Activated naive CD8-positive, alpha-beta T cell treated with anti-CD3 and anti-CD28 coated beads, Interleukin-2, amount 10 ng/mL, durations not matched to agents 7 days and 5 days (primary cell): ENCODE measurements around the gene GPR68. TPM values are rescaled to one million over a fixed set of nuclear protein-coding genes. Genes with fewer than 3 reads are reported as not detected.
"Not testable (repeated sequence)": the region's sequence is repeated elsewhere in the genome, so short reads cannot be mapped to it uniquely, and the experiment has no call there.

Experiments used
- ATAC-seq: fragments of 150-1000 bp; cut with Tn5 transposase; one replicate; pipeline ENCODE4 v1.10.0; 2021; ENCODE audit warnings: low read depth, moderate library complexity
- POLR2A ChIA-PET: fragments of 350-600 bp; sonication (Branson Sonifier 250); formaldehyde crosslinking; loops from one replicate; lab custom pipeline; 2021; ENCODE audit warnings: antibody characterized with exemption; lab: Charles Lee
- DNase-seq: peaks from one replicate; pipeline ENCODE4 v3.0.0; 2021
- H3K27ac Mint-ChIP-seq: one replicate; pipeline ENCODE4 v1.8.0; 2022; ENCODE audit warnings: mild to moderate bottlenecking, mixed read lengths
- H3K27me3 Mint-ChIP-seq: one replicate; pipeline ENCODE4 v1.8.0; 2022; ENCODE audit warnings: mild to moderate bottlenecking, moderate library complexity, mixed read lengths
- H3K36me3 Mint-ChIP-seq: one replicate; pipeline ENCODE4 v1.8.0; 2021; ENCODE audit warnings: mild to moderate bottlenecking, mixed read lengths
- H3K4me1 Mint-ChIP-seq: one replicate; pipeline ENCODE4 v1.8.0; 2021; ENCODE audit warnings: mixed read lengths
- H3K4me3 Mint-ChIP-seq: one replicate; pipeline ENCODE4 v1.8.0; 2022; ENCODE audit warnings: mild to moderate bottlenecking, moderate library complexity, mixed read lengths
- H3K9me3 Mint-ChIP-seq: one replicate; pipeline ENCODE4 v1.8.0; 2021; ENCODE audit warnings: mixed read lengths
- total RNA-seq, 2 experiments: library from RNA; stranded (reverse); gene quantifications; one replicate each; pipeline ENCODE4 v1.2.3, GENCODE V29; 2021

GPR68 gene
- total RNA-seq, 2 experiments from 2014 or later, result 23.0 to 28.0 TPM

DNA sequence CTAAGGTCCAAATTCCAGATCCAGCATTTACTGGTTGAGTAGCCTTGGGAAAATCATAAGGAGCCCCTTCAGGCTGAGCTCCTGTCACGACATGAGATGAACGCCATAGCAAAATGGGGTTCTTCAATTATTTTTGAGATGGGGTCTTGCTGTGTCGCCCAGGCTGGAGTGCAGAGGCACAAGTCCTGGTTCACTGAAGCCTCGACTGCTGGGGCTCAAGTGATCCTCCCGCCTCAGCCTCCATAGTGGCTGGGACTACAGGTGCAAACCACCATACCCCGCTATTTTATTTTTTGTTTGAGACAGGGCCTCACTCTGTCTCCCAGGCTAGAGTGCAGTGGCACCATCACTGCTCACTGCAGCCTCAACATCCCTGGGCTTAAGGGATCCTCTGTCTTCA lies 25.7 kb upstream of the GPR68 start:
- peaks cover 20% of the 10 kb centered on the region for H3K4me1 Mint-ChIP-seq
- no peak for ATAC-seq
- peaks cover 34% of the 10 kb centered on the region for H3K36me3 Mint-ChIP-seq
- no peak overlapping the region for H3K27ac Mint-ChIP-seq
- no peak overlapping the region for H3K4me3 Mint-ChIP-seq
- no peak for DNase-seq
- no peaks in the 10 kb centered on the region for H3K9me3 Mint-ChIP-seq
- POLR2A ChIA-PET, result interaction anchor here (1.1 kb wide), 1 partner anchor 13 kb away, joined by 3 read pairs; no protein-coding TSS in a partner anchor
- no peaks in the 10 kb centered on the region for H3K27me3 Mint-ChIP-seq

- H3K27me3 Mint-ChIP-seq, result no peaks in the 10 kb centered on the region
- DNase-seq, result no peak
- peaks cover 34% of the 10 kb centered on the region for H3K36me3 Mint-ChIP-seq
- peak overlapping the region; percentile 30 for H3K27ac Mint-ChIP-seq
- H3K4me3 Mint-ChIP-seq, result no peak overlapping the region
- no peaks in the 10 kb centered on the region for H3K9me3 Mint-ChIP-seq
- H3K4me1 Mint-ChIP-seq, result peaks cover 24% of the 10 kb centered on the region
- no peak for ATAC-seq
- POLR2A ChIA-PET, result interaction anchor here (1.1 kb wide), 1 partner anchor 12 kb away, joined by 3 read pairs; no protein-coding TSS in a partner anchor
Measured at GRCh38 chr14:91269076-91269991, 24.8 kb upstream of the GPR68 start.

DNA sequence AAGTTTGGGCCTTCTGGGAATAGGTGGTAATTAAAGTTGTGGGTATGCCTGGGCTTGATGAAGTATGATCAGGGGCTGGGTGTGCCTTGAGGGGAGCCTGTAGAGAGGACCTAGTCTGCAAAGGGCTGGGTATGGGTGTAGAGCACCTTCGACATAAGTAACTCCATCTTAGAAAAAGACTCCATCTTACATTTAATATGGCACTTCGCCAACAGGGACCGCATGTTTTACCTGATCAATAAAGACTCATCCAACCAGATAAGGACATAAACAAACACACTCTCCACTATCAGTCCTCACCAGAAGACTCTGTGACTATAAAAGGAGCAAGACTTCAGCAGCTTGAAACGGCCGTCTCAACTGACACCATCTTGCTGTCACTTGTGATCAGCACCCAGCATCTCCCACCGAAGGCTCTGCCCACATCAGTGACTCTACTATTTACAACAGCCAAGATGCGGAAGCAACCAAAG lies 23.5 kb upstream of the GPR68 start:
- Mint-ChIP-seq H3K36me3 (peaks cover 32% of the 10 kb centered on the region), H3K9me3 (no peaks in the 10 kb centered on the region), H3K27ac (peak overlapping the region; percentile 11), H3K4me1 (peaks cover 33% of the 10 kb centered on the region), H3K27me3 (no peaks in the 10 kb centered on the region), H3K4me3 (no peak overlapping the region)
- no peak for ATAC-seq
- POLR2A ChIA-PET, result no interaction called here
- no peak for DNase-seq

DNA sequence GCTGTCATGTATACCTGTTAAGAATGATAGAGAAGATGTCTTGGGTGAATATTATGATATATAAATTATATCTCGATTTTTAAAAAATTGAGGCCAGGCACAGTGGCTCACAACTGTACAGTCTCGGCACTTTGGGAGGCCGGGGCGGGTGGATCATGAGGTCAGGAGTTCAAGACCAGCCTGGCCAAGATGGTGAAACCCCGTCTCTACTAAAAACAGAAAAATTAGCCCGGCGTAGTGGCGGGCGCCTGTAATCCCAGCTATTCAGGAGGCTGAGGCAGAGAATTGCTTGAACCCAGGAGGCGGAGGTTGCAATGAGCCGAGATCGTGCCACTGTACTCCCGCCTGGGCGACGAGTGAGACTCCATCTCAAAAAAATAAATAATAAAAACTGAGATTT lies 21.8 kb upstream of the GPR68 start:
- POLR2A ChIA-PET, result interaction anchor here (1.0 kb wide), 1 partner anchor 21 kb away, joined by 4 read pairs; no protein-coding TSS in a partner anchor
- H3K9me3 Mint-ChIP-seq, H3K4me3 Mint-ChIP-seq, H3K27ac Mint-ChIP-seq, ATAC-seq, DNase-seq, H3K27me3 Mint-ChIP-seq: not testable (repeated sequence)
- H3K4me1 Mint-ChIP-seq, result peaks cover 46% of the 10 kb centered on the region
- H3K36me3 Mint-ChIP-seq, result peaks cover 29% of the 10 kb centered on the region

DNA sequence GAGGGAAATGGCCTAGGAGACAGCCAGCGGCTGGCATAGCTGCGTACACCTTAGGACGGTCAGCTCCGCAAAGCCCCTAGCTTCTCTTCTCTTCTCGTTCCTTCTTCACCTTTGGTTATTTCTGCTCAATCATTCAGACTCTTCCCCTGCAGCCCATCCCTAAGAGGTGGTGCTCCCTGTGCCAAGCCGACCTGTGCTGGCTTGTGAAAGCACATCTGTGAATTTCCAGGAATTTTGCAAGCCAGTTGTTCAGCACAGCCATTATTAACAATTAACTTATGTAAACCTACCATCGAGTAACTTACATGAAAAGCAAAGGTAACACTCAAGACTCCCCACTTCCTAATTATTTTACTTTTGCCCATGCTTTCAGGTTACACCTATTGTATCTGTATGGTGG lies 20.9 kb upstream of the GPR68 start:
- Mint-ChIP-seq H3K27ac (peak overlapping the region; percentile 28), H3K36me3 (peaks cover 29% of the 10 kb centered on the region), H3K9me3 (no peaks in the 10 kb centered on the region), H3K4me3 (peak overlapping the region; percentile 44), H3K4me1 (peaks cover 51% of the 10 kb centered on the region), H3K27me3 (no peaks in the 10 kb centered on the region)
- POLR2A ChIA-PET, result interaction anchor here (1.9 to 16.2 kb wide), 4 partner anchors 10 to 37 kb away, joined by 4 to 232 read pairs (median 24); partner anchors contain the start of gene GPR68
- no peak for DNase-seq
- no peak for ATAC-seq

DNA sequence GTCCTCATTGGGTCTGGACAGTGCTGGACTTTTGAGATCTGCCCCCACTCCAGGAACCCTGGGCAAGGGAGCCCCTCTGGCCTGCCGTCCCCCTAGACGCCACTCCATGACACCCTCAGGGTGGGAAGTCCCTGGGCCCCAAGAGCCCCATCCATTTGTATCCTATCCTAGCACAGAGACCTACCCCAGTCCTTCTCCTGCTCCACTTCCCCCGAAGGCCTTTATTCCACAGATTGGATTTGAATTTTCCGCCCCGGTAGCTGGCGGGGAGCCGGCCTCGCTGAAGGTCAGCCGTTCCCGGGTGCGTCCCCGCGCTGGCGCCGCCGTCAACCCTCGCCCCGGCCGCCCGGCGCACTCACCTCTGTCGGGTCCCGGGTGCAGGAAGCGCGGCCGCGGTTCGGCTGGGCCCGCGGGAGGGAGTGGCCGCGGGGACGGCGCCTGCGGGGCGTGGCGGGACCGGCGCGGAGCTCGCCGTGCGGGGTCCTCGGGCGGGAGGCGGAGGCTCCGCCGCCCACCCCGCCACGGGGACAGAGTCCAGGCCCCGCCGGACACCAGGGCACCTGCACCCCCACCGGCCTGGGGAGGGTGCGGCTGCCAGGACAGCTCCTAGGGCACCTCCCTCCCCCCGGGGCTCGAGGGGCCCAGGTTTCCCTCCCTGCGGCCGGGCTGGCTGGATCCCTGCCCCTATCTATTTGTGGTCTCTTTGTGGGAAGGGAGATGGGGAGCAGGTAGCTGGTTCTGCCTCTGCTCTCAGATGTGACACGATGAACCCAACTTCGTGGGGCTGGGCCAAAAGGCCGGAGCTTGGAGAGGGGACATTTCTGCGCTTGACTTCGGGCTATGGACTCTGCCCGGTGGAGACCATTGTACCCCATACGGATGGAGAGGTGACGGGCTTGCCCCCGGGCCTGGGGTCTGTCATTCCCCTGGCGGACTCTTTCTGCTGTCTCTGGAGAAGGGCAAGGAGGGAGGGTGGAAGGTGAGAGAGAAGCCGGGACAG lies 19.9 kb upstream of the GPR68 start:
- Mint-ChIP-seq H3K9me3 (no peaks in the 10 kb centered on the region), H3K4me1 (peaks cover 51% of the 10 kb centered on the region), H3K36me3 (peaks cover 25% of the 10 kb centered on the region), H3K27me3 (no peaks in the 10 kb centered on the region), H3K4me3 (peak overlapping the region; percentile 80), H3K27ac (peak overlapping the region; percentile 70)
- peak; percentile 74 for DNase-seq
- POLR2A ChIA-PET, result interaction anchor here (0.7 to 16.2 kb wide), 8 partner anchors 10 to 87 kb away, joined by 3 to 232 read pairs (median 4); partner anchors contain the start of gene GPR68
- peak; percentile 59 for ATAC-seq

DNA sequence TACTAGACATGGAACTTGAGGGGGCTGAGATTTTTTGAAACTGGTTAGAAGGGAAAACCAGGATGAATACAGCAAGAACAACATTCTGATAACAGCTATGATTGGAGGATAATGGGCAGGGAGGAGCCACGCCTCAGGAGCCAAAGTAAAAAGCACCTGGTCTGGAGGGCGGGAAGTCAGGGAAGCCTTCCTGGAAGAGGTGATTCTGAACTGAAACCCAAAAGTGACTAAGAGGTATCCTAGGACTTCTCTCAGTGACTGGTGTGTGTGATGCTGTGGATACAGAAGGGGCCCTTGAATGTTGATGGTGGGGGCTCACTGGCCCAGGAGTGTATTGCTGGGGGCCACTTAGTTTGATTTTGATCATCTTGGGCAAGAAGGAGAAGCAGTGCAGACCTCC lies 18.8 kb upstream of the GPR68 start:
- ATAC-seq, result no peak
- no peaks in the 10 kb centered on the region for H3K9me3 Mint-ChIP-seq
- POLR2A ChIA-PET, result interaction anchor here (3.3 to 16.2 kb wide), 3 partner anchors 13 to 35 kb away, joined by 19 to 232 read pairs (median 29); partner anchors contain the start of gene GPR68
- no peaks in the 10 kb centered on the region for H3K27me3 Mint-ChIP-seq
- H3K4me3 Mint-ChIP-seq, result peak overlapping the region; percentile 80
- peaks cover 20% of the 10 kb centered on the region for H3K36me3 Mint-ChIP-seq
- H3K27ac Mint-ChIP-seq, result peak overlapping the region; percentile 36
- no peak for DNase-seq
- peaks cover 50% of the 10 kb centered on the region for H3K4me1 Mint-ChIP-seq

GRCh38 chr14:91261986-91262549 lies 17.6 kb upstream of the GPR68 start:
- ATAC-seq (no peak), DNase-seq (no peak)
- peaks cover 8% of the 10 kb centered on the region for H3K36me3 Mint-ChIP-seq
- POLR2A ChIA-PET, result interaction anchor here (0.6 to 16.2 kb wide), 5 partner anchors 12 to 34 kb away, joined by 3 to 232 read pairs (median 19); partner anchors contain the start of gene GPR68
- no peak overlapping the region for H3K4me3 Mint-ChIP-seq
- H3K4me1 Mint-ChIP-seq, result peaks cover 56% of the 10 kb centered on the region
- H3K9me3 Mint-ChIP-seq, result no peaks in the 10 kb centered on the region
- no peaks in the 10 kb centered on the region for H3K27me3 Mint-ChIP-seq
- no peak overlapping the region for H3K27ac Mint-ChIP-seq

DNA sequence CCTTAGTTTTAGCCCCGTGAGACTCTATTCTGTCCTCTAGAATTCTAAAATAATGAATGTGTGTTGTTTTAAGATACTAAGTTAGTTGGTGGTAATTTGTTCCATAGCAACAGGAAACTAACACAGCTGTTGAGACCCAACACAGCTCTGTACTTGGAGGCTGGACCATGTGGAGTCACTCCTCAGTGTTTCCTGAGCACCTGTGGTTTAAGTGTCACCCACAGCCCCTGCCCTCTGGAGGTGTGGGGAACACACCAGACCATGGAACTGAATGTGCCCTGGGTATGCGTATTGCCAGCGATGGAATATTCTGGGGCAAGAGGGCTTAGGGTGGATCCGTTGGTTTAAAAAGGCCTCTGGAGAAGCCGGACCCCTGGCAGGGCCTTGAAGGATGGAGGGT lies 16.6 kb upstream of the GPR68 start:
- peak overlapping the region; percentile 12 for H3K4me3 Mint-ChIP-seq
- POLR2A ChIA-PET, result interaction anchor here (1.3 to 16.2 kb wide), 4 partner anchors 11 to 33 kb away, joined by 3 to 232 read pairs (median 16); partner anchors contain the start of gene GPR68
- ATAC-seq (peak; percentile 69), DNase-seq (no peak)
- H3K36me3 Mint-ChIP-seq, result peaks cover 8% of the 10 kb centered on the region
- no peaks in the 10 kb centered on the region for H3K9me3 Mint-ChIP-seq
- peak overlapping the region; percentile 72 for H3K27ac Mint-ChIP-seq
- no peaks in the 10 kb centered on the region for H3K27me3 Mint-ChIP-seq
- peaks cover 59% of the 10 kb centered on the region for H3K4me1 Mint-ChIP-seq

- no peaks in the 10 kb centered on the region for H3K9me3 Mint-ChIP-seq
- H3K27ac Mint-ChIP-seq, result peak overlapping the region; percentile 23
- no peaks in the 10 kb centered on the region for H3K27me3 Mint-ChIP-seq
Measured at GRCh38 chr14:91258876-91259275, 14.4 kb upstream of the GPR68 start.

DNA sequence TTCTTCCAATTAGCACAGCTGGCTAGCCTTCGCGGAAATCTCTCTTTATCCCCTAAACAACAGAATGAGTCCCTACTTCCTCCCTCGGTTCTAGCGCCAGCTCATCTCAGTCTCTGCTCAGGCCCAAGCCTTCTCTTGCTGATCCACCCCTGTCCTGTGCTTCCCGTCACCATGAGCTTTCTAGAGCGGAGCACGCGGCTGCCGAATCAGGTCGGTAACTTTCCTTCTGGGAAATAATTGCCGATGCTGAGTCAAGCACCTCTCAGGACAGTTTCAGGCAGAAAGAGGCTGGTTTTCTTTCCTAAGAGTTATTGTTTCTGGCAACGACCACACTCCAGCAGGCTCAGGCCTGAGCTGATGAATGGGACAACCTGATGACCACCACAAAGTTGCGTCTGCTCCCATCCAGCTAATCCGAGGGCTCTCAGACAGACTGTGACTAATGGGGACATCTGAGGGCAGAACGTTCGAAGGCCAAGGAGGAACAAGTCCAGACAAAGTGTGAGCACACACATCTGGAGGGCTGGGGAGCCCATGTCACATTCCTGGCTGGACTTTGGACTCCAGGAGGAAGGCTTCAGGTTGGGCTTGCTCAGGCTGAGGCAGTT lies 13.6 kb upstream of the GPR68 start:
- Mint-ChIP-seq H3K9me3 (no peaks in the 10 kb centered on the region), H3K36me3 (peaks cover 8% of the 10 kb centered on the region), H3K27ac (peak overlapping the region; percentile 40), H3K27me3 (no peaks in the 10 kb centered on the region), H3K4me3 (no peak overlapping the region), H3K4me1 (peaks cover 55% of the 10 kb centered on the region)
- no peak for DNase-seq
- ATAC-seq, result no peak
- POLR2A ChIA-PET, result interaction anchor here (0.9 to 16.2 kb wide), 7 partner anchors 9 to 56 kb away, joined by 3 to 232 read pairs (median 3); partner anchors contain the start of gene GPR68

More at GRCh38 chr14:91258876-91259275, 14.4 kb upstream of the GPR68 start:
- H3K4me3 Mint-ChIP-seq, result no peak overlapping the region
- DNase-seq (no peak), ATAC-seq (no peak)
- POLR2A ChIA-PET, result interaction anchor here (0.9 to 16.2 kb wide), 3 partner anchors 15 to 56 kb away, joined by 3 to 232 read pairs (median 3); partner anchors contain the start of gene GPR68
- peaks cover 8% of the 10 kb centered on the region for H3K36me3 Mint-ChIP-seq
- peaks cover 62% of the 10 kb centered on the region for H3K4me1 Mint-ChIP-seq
